Adipocyte (in vitro differentiated cells): Measurements from ENCODE around the gene TCF21.
"Not testable (repeated sequence)": the region's sequence is repeated elsewhere in the genome, so short reads cannot be mapped to it uniquely, and the experiment has no call there.

Source experiments
- DNase-seq: peaks from one replicate; pipeline ENCODE4 v3.0.0-alpha.2; 2015; ENCODE audit warnings: low read depth
- H3K27me3 ChIP-seq: replicated peaks from 2 replicates; pipeline ENCODE4 v1.7.0; 2013; ENCODE audit warnings: mild to moderate bottlenecking, low read length, moderate library complexity; ENCODE audit not compliant: control insufficient read depth, insufficient read depth
- H3K36me3 ChIP-seq: 2 replicates; pipeline ENCODE4 v1.7.0; 2013; ENCODE audit warnings: low read length, mild to moderate bottlenecking, moderate library complexity; ENCODE audit not compliant: control insufficient read depth, insufficient read depth, severe bottlenecking
- H3K4me1 ChIP-seq: 2 replicates; pipeline ENCODE4 v1.7.0; 2013; ENCODE audit warnings: mild to moderate bottlenecking, low read length, moderate library complexity; ENCODE audit not compliant: control insufficient read depth, insufficient read depth
- H3K4me3 ChIP-seq: 2 replicates; pipeline ENCODE4 v1.7.0; 2013; ENCODE audit warnings: mild to moderate bottlenecking, low read length, moderate library complexity
- H3K9ac ChIP-seq: 2 replicates; pipeline ENCODE4 v1.7.0; 2013; ENCODE audit warnings: mild to moderate bottlenecking, low read length, moderate library complexity
- H3K9me3 ChIP-seq: 2 replicates; pipeline ENCODE4 v1.7.0; 2013; ENCODE audit warnings: mild to moderate bottlenecking, low read length, moderate library complexity; ENCODE audit not compliant: control insufficient read depth

The TCF21 gene

DNA sequence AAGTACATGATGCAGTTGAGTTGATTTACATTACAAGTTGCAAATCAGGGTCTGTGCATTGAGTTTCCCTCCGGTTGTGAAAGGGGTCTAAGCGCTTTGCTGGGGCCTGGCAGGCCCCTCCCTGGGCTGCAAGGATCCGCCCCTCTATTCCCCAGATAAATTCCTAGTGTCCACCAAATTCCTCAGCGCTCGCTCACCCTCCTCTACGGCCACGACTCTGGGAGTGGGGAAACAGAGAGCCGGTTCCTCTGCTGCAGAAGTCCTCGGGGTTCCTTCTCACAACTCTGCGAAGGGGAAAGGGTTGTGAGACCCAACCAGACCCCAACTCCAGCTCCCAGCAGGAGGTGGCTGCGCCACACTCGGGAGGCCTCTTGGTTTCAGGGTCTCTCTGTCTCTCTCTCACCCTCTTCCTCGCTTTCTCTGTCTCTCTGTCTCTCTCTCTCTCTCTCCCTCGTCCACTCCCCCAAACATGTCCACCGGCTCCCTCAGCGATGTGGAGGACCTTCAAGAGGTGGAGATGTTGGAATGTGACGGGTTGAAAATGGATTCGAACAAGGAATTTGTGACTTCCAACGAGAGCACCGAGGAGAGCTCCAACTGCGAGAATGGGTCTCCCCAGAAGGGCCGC, at the start of gene TCF21:
Gene TCF21 (plus strand): TSS at position 185 of the 628 bp plus-strand sequence. CDS start 285 bp downstream, at position 470.
- Histone ChIP-seq H3K36me3 (no peaks in the 10 kb centered on the region), H3K4me3 (peak within 1 kb of the TSS; percentile 79), H3K4me1 (peaks cover 13% of the 10 kb centered on the region), H3K9me3 (peaks cover 6% of the 10 kb centered on the region), H3K9ac (peak within 1 kb of the TSS; percentile 79), H3K27me3 (peaks cover 64% of the 10 kb centered on the region)
- peak; percentile 90 for DNase-seq

DNA sequence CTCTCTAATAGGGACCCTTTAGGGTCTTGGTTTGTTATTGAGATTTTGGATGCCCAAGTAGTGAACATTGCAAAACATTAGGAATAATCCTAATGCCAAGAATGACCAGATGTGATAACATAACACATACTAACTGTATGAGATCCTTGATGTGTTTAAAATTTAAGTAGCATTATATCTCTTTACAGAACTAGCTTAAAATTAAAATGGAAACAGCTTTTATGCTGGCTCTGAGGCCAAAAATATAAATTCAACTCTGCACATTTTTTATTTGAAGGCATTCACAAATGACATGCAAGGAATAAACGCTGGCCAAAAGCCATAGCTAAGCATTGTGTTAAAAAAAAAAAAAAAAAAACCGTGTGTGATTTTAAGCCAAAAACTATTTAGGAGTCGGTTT, 47.7 kb upstream of the TCF21 start:
- no peak for DNase-seq
- H3K4me1 ChIP-seq, result peaks cover 8% of the 10 kb centered on the region
- H3K9ac ChIP-seq, result no peak overlapping the region
- H3K4me3 ChIP-seq, result no peak overlapping the region
- no peaks in the 10 kb centered on the region for H3K36me3 ChIP-seq
- H3K27me3 ChIP-seq, result no peaks in the 10 kb centered on the region
- no peaks in the 10 kb centered on the region for H3K9me3 ChIP-seq

DNA sequence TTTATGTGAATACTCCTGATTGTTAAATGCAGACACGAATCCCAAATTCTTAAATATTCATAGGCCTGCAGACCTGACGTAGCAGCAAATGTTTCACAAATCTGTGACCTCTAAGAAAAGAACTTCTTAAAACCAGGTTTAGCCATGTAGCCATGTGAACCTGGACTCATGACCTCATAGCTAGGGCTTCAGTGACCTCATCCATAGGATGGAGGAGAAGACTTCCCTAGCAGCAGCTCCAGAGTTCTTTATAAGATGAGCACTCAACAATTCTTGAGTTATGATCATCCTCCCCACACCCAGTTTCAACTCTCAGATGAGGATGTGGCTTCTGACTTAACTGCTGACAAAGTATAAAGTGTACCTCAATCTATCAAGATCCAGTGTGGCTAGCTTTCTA, 45.8 kb upstream of the TCF21 start:
- no peaks in the 10 kb centered on the region for H3K9me3 ChIP-seq

DNA sequence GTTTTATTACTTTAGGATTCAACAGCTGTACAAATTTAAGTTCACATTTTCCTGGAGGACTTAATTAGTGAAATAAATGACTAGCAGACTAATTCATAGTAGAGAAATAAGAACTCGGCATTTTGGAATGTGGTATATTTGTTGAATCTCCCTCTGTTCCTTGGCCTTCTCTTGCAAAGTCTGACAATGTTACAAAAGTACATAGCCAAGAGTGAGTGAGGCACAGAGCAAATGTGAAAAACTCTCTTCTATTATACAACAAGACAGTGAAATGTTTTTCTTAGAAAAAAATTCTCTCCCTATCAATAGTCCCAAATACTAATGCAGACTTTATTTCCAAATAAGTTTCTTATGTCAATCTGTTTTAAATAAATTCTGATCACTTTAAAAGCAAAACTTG, 44.2 kb upstream of the TCF21 start:
- Histone ChIP-seq H3K9ac (no peak overlapping the region), H3K9me3 (no peaks in the 10 kb centered on the region), H3K4me1 (peaks cover 8% of the 10 kb centered on the region), H3K4me3 (no peak overlapping the region), H3K36me3 (no peaks in the 10 kb centered on the region), H3K27me3 (no peaks in the 10 kb centered on the region)
- no peak for DNase-seq

More for the DNA sequence above, 45.8 kb upstream of the TCF21 start:
- peaks cover 8% of the 10 kb centered on the region for H3K4me1 ChIP-seq
- no peaks in the 10 kb centered on the region for H3K36me3 ChIP-seq
- no peak overlapping the region for H3K4me3 ChIP-seq
- no peaks in the 10 kb centered on the region for H3K27me3 ChIP-seq
- no peak for DNase-seq
- H3K9ac ChIP-seq, result no peak overlapping the region

DNA sequence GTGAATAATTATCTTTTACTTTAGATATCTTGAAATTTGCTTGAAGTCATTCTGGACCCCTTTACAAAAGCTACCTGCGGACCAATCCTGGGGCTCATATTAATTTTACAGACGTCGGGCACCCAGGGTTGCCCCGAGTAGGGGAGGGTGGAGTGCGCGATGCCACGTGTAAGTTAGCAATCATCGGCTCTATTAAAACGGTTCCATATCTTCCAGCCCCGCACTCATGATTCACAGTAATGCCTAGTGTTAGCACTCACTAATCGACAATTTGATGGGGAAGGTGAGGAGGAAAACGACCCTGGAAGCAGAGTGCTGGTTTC, 34.9 kb upstream of the TCF21 start:
- H3K27me3 ChIP-seq, result peaks cover 29% of the 10 kb centered on the region

DNA sequence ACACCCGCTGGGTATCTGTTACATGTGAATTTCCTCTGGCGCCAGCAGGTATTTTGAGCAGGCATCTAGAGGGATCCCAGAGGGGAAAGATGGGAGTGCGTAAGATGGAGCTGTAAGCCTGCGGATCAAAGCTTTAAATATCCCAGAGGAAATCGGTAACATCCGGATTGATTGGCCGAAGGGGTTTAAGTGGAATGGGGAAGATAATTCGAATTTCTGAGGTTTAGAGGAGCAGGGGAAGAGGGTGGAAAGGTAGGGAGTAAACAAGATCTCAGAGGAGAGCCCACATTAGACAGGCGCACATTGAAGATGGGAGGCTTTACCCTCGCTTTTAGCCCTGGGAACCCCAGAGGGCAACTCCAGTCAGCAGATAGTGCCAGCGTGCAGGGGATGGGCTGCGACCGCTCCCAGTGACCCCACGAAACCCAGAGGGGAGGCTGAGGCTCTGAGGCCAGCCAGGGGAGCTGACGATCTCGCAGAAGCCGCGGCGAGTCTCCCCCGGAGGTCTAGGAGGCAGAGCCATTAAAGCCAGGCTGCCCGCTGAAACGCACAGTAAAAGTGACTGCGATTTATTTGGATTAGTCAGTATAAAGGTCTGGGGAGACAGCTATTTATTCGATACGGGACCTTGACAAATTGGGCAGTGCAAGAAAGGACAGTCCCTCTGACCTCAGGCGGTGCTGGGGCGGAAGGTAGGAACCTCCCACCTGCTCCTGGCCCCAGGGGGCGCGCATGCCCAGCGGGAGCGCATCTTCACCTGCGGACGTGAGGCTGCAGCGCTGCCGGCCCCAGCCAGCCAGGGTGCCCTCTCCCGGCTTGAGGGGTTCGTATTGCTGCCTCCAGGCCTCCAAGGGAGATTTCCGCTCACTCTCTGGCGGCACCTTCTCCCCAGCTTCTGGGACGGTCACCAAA, 34.3 kb upstream of the TCF21 start:
- peaks cover 5% of the 10 kb centered on the region for H3K4me1 ChIP-seq
- H3K9me3 ChIP-seq, result peaks cover 3% of the 10 kb centered on the region
- H3K9ac ChIP-seq, result no peak overlapping the region
- DNase-seq, result peak; percentile 42
- peak overlapping the region; percentile 29 for H3K4me3 ChIP-seq
- H3K27me3 ChIP-seq, result peaks cover 29% of the 10 kb centered on the region
- no peaks in the 10 kb centered on the region for H3K36me3 ChIP-seq

More for the DNA sequence above, 34.9 kb upstream of the TCF21 start:
- no peaks in the 10 kb centered on the region for H3K36me3 ChIP-seq
- H3K9ac ChIP-seq, result no peak overlapping the region
- peaks cover 5% of the 10 kb centered on the region for H3K4me1 ChIP-seq
- H3K9me3 ChIP-seq, result peaks cover 3% of the 10 kb centered on the region
- H3K4me3 ChIP-seq, result no peak overlapping the region
- no peak for DNase-seq

DNA sequence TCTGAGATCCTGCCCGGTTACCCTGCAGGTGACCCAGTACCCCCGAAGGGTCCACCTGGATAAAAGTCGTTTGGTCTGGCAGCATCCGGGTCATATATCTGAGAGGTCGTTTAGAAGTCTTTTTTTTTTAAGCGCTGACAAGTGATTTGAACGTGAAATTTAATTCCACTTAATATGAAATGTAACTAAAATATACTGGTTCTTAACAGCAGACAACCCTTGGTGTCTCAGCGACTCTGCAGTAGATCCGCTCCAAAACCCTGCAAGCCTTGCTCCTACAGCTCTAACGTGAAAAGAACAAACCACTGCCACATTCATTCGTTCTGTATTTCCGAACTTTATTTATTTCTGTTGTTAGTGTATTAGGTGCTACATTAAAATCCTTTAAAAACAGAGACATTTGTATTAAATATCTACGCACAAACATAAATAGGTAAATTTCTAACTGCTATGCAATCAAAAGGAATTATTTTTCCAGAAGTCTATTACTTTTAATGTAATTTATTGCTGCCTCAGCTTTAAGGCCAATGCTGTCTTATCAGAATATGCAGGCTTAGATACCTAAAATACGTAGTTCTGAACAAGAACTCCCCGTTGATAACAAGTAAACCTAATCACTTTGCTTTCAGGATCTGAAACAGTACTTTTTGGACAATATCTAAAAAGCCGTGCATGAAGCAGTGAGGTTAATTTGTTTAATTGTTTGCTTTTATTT, 33.5 kb upstream of the TCF21 start:
- Histone ChIP-seq H3K27me3 (peaks cover 29% of the 10 kb centered on the region), H3K4me3 (no peak overlapping the region), H3K4me1 (peaks cover 6% of the 10 kb centered on the region), H3K9ac (no peak overlapping the region), H3K9me3 (peaks cover 4% of the 10 kb centered on the region), H3K36me3 (no peaks in the 10 kb centered on the region)
- DNase-seq, result no peak

DNA sequence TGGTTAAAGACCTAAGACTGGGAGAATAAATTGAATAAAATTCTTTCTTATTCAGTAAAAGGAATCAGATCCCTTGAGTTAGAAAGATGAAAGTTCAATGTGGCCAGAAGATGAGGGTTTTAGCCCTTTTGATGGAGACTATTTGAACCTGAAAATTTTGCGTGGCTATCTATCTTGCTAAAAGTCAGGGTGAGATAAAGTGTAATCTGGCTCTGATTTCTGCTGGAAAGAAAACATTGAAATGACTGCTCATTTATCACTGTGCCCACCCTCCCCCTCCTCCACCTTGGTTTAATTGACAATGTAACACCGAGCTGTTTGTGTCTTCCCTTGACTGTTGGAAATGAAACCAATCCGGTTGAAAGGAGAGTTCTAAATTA, 32.9 kb upstream of the TCF21 start:
- H3K27me3 ChIP-seq, result peaks cover 29% of the 10 kb centered on the region

DNA sequence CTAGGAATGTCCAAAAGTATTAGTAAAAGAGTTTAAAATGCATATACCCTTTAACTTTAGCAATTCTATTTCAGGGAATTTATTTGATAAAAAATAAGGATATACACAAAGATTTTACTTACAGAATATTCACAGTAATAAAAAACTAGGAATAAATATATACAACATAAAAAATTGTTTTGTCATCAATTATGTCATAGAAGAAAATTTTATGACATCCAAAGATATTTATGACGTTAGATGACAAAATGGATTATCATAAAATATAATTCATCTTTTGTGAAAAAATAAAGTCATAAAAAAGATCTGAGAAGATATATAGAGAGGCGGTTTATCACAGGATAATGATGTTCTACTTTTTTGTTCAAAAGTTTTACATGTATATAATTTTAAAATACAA, 32.0 kb upstream of the TCF21 start:
- Histone ChIP-seq H3K36me3 (no peaks in the 10 kb centered on the region), H3K4me1 (peaks cover 13% of the 10 kb centered on the region), H3K4me3 (no peak overlapping the region), H3K27me3 (peaks cover 29% of the 10 kb centered on the region), H3K9ac (no peak overlapping the region), H3K9me3 (peaks cover 11% of the 10 kb centered on the region)
- DNase-seq, result no peak

More for the DNA sequence above, 32.9 kb upstream of the TCF21 start:
- no peak for DNase-seq
- H3K9ac ChIP-seq, result no peak overlapping the region
- peaks cover 10% of the 10 kb centered on the region for H3K4me1 ChIP-seq
- H3K9me3 ChIP-seq, result peaks cover 6% of the 10 kb centered on the region
- H3K4me3 ChIP-seq, result no peak overlapping the region
- no peaks in the 10 kb centered on the region for H3K36me3 ChIP-seq

DNA sequence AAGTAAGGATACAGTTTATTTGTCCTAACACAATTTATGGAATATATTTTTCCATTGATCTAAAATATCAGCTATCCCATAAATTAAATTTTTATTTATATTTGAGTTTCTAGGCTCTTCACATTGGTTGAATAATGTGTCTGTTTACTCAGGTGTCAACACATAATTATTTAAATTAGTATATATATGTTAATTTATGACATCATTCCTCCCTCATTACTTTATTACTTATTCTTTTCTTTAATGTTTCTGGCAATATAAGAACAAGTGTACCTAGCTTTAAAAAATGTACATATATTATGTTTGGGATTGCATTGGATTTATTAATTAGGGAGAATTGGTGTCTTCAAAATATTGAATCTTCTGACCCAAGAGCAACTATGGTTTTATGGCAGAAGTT, 31.2 kb upstream of the TCF21 start:
- DNase-seq, result no peak
- H3K9me3 ChIP-seq, result peaks cover 19% of the 10 kb centered on the region
- no peak overlapping the region for H3K4me3 ChIP-seq
- no peaks in the 10 kb centered on the region for H3K36me3 ChIP-seq
- peaks cover 13% of the 10 kb centered on the region for H3K4me1 ChIP-seq
- no peak overlapping the region for H3K9ac ChIP-seq
- peaks cover 29% of the 10 kb centered on the region for H3K27me3 ChIP-seq

DNA sequence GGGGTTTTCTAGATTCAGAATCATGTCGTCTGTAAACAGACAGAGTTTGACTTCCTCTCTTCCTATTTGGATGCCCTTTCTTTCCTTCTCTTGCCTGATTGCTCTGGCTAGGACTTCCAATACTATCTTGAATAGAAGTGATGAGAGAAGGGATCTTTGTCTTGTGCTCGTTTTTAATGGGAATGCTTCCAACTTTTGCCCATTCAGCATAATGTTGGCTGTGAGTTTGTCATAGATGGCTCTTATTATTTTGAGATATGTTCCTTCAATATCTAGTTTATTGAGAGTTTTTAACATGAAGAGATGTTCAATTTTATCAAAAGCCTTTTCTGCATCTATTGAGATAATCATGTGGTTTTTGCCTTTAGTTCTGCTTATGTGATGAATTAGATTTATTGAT, 27.6 kb upstream of the TCF21 start:
- H3K36me3 ChIP-seq, DNase-seq, H3K27me3 ChIP-seq, H3K4me1 ChIP-seq, H3K9ac ChIP-seq: not testable (repeated sequence)
- Histone ChIP-seq H3K4me3 (peak overlapping the region; percentile 32), H3K9me3 (peaks cover 36% of the 10 kb centered on the region)
